Heart left ventricle (tissue), 16 donors: Measurements from ENCODE around the gene UBL4A. TPM values are rescaled to one million over a fixed set of nuclear protein-coding genes. Genes with fewer than 3 reads are reported as not detected.

ENCODE experiments used
- ATAC-seq, 4 donors: fragments of 200-7000 bp; cut with Tn5 transposase; one replicate each; pipeline ENCODE4 v1.9.1; 2020 to 2022; ENCODE audit warnings: moderate library complexity in 4 of 4, mild to moderate bottlenecking in 3 of 4, moderate number of reproducible peaks in 1 of 4
- DNase-seq, 5 donors: peaks; one replicate each; pipeline ENCODE4 v3.0.0-alpha.2; 2020
- H3K27ac ChIP-seq, 12 donors: fragments of 200-600 bp; sonication (generic) in 4 of 12; one replicate each; pipeline versions ENCODE4 v1.5.0 to v1.8.0; 2016 to 2022; ENCODE audit warnings: mild to moderate bottlenecking in 2 of 12
- H3K27me3 ChIP-seq, 9 donors: fragments of 200-600 bp; sonication (generic) in 2 of 9; one replicate each; pipeline versions ENCODE4 v1.5.1 to v1.8.0; 2016 to 2022; ENCODE audit warnings: mild to moderate bottlenecking in 3 of 9
- H3K36me3 ChIP-seq, 9 donors: fragments of 200-600 bp; sonication (generic) in 2 of 9; one replicate each; pipeline versions ENCODE4 v1.5.0 to v1.8.0; 2018 to 2022; ENCODE audit warnings: mild to moderate bottlenecking in 2 of 9
- H3K4me1 ChIP-seq, 12 donors: fragments of 200-600 bp; sonication (generic) in 4 of 12; one replicate each; pipeline versions ENCODE4 v1.5.0 to v1.8.0; 2016 to 2022; ENCODE audit warnings: mild to moderate bottlenecking in 3 of 12
- H3K4me3 ChIP-seq, 12 donors: fragments of 200-600 bp; sonication (generic) in 4 of 12; one replicate each; pipeline versions ENCODE4 v1.5.0 to v1.8.0; 2017 to 2022; ENCODE audit warnings: mild to moderate bottlenecking in 9 of 12, moderate library complexity in 4 of 12
- H3K9me3 ChIP-seq, 12 donors: fragments of 200-600 bp; sonication (generic) in 4 of 12; one replicate each; pipeline versions ENCODE4 v1.5.0 to v1.8.0; 2016 to 2022; ENCODE audit warnings: mild to moderate bottlenecking in 1 of 12
- POLR2A ChIP-seq, 2 donors: fragments of 450-650 bp; IDR thresholded peaks; one replicate each; pipeline ENCODE4 v1.6.1; 2017; ENCODE audit warnings: antibody characterized with exemption in 2 of 2, mild to moderate bottlenecking in 2 of 2, moderate library complexity in 2 of 2
- WGBS, 4 donors: extraction: QIAGEN DNeasy Blood & Tissue Kit in 2 of 4; methylation state at CpG; one replicate each; pipeline versions ENCODE4 v1.1.5 to v1.1.7; 2013 to 2018; 5-methylcytosine and 5-hydroxymethylcytosine counted together
- intact Hi-C, 10 donors: fragments of 100-400 bp; cut with DNase I; formaldehyde crosslinking; loops; one replicate each; pipeline versions ENCODE4 v1.11.1 to v1.14.2; 2022
- polyA plus RNA-seq, 2 donors: library from polyadenylated mRNA; stranded (reverse); fragments of 200-250 nt; gene quantifications; one replicate each; pipeline ENCODE4 v1.2.3, GENCODE V29; 2013
- total RNA-seq, 9 donors: library from RNA; depleted of rRNA in 2 of 9; stranded (reverse); fragments of >200 nt in 2 of 9; fragmentation: NEBNext Ultra II Directional in 3 of 9; extraction: Animal tissue kit (Norgen Biotek cat#: 25700) in 3 of 9; gene quantifications; one replicate each; pipeline versions ENCODE4 v1.1.0 to v1.2.4, GENCODE V29; 2016 to 2023
- TF ChIP-seq, protein P1 (sequence below), 12 donors: fragments of 200-600 bp; sonication (generic) in 4 of 12; IDR thresholded peaks; one replicate each; pipeline versions ENCODE4 v1.5.0 to v1.8.0; 2018 to 2022; ENCODE audit warnings: antibody characterized with exemption in 12 of 12, mild to moderate bottlenecking in 5 of 12
- donor health status: ischemic (EF 13 %, LVEDD 7.1; RV severe dilation, severe dysfunction).
- donor health status: healthy with polysubstance abuse.
- donor health status: DM: no; HTN: yes; CAD: no.
- donor health status: DM: no; HTN: no; CAD: no.
- donor health status: ischemic (EF 25% LVEDD 6.9; RV normal size, moderate dysfunction).
- donor health status: ischemic (EF 25% LVEDD 5.7; RV mildly dilated, moderate dysfunction).
- donor health status: healthy.
- donor health status: DM: yes; HTN: yes; CAD: no.
- donor health status: ischemic (EF 35%, LVEDD 5.7; RV mildly dilated, moderate dysfunction).
- donor health status: nonischemic (EF 11% LVEDD 7.7; RV severe dilation, severe dysfunction).
- donor health status: DM: yes; HTN: yes; CAD: no.
- donor health status: PGD.
- donor health status: ischemic (EF 29% LVEDD 5.4; RV normal size, mild dysfunction).
- donor health status: nonischemic (EF 23%, LVEDD 6.1; RV moderate dilation, normal function).

The UBL4A gene
- total and polyA plus RNA-seq, 11 donors: 34.6 to 92.8 (median 53.7) TPM

- H3K27me3 ChIP-seq: no peaks in the 10 kb centered on the region
- TF ChIP-seq, protein P1, sequence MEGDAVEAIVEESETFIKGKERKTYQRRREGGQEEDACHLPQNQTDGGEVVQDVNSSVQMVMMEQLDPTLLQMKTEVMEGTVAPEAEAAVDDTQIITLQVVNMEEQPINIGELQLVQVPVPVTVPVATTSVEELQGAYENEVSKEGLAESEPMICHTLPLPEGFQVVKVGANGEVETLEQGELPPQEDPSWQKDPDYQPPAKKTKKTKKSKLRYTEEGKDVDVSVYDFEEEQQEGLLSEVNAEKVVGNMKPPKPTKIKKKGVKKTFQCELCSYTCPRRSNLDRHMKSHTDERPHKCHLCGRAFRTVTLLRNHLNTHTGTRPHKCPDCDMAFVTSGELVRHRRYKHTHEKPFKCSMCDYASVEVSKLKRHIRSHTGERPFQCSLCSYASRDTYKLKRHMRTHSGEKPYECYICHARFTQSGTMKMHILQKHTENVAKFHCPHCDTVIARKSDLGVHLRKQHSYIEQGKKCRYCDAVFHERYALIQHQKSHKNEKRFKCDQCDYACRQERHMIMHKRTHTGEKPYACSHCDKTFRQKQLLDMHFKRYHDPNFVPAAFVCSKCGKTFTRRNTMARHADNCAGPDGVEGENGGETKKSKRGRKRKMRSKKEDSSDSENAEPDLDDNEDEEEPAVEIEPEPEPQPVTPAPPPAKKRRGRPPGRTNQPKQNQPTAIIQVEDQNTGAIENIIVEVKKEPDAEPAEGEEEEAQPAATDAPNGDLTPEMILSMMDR (IDR thresholded peaks at IDR 0.05): no peak
- TF ChIP-seq POLR2A (IDR thresholded peaks at IDR 0.05): no peak
- 79 to 95% (median 89%) methylated on average over 10 to 14 of the region's 14 CpGs for WGBS, 4 donors
- H3K9me3 ChIP-seq: no peaks in the 10 kb centered on the region
- intact Hi-C loops: no loop called here
- no peak overlapping the region for H3K4me3 ChIP-seq
- peak in 1 of 5 donors; percentile 26 for DNase-seq
- no peak for ATAC-seq
- no peak overlapping the region for H3K27ac ChIP-seq
- H3K4me1 ChIP-seq: no peaks in the 10 kb centered on the region
- peaks cover 0 to 55% (median 4%) of the 10 kb centered on the region in 9 donors for H3K36me3 ChIP-seq
Measured at GRCh38 chrX:154465601-154466000, 20.8 kb downstream of the UBL4A start.

DNA sequence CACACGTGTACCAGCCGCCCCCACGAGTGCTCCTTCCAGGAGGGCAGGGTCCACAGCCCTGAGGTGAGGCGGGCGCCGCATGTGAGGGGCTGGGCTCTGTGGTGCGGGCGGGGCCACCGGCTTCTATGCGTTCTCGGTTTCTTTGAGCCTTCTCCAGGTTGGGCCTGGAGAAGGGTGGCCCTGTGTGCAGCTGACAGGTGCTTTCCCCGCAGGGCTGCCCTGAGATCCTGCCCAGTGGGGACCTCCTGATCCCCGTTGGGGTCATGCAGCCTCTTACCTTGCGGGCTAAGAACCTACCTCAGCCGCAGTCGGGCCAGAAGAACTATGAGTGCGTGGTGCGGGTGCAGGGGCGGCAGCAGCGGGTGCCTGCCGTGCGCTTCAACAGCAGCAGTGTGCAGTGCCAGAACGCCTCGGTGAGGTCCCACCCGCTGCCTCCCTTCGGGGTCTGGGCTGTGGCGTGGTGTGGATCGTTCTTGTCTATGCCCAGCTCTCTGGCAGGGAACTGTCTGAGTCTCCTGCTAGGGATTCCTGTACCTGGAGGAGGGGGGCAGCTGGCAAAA, 21.5 kb downstream of the UBL4A start:
- no peak overlapping the region for H3K27ac ChIP-seq
- peaks cover 0 to 2% (median 0%) of the 10 kb centered on the region in 12 donors for H3K4me1 ChIP-seq
- no peaks in the 10 kb centered on the region for H3K27me3 ChIP-seq
- no peak for TF ChIP-seq POLR2A (IDR thresholded peaks at IDR 0.05)
- TF ChIP-seq, protein P1 (IDR thresholded peaks at IDR 0.05): no peak
- ATAC-seq (no peak), DNase-seq (peak in 1 of 5 donors; percentile 30)
- H3K36me3 ChIP-seq: peaks cover 0 to 48% (median 4%) of the 10 kb centered on the region in 9 donors
- 90 to 95% (median 94%) methylated on average over 27 to 28 of the region's 28 CpGs for WGBS, 4 donors
- no peak overlapping the region for H3K4me3 ChIP-seq
- H3K9me3 ChIP-seq: no peaks in the 10 kb centered on the region
- intact Hi-C loops: no loop called here

DNA sequence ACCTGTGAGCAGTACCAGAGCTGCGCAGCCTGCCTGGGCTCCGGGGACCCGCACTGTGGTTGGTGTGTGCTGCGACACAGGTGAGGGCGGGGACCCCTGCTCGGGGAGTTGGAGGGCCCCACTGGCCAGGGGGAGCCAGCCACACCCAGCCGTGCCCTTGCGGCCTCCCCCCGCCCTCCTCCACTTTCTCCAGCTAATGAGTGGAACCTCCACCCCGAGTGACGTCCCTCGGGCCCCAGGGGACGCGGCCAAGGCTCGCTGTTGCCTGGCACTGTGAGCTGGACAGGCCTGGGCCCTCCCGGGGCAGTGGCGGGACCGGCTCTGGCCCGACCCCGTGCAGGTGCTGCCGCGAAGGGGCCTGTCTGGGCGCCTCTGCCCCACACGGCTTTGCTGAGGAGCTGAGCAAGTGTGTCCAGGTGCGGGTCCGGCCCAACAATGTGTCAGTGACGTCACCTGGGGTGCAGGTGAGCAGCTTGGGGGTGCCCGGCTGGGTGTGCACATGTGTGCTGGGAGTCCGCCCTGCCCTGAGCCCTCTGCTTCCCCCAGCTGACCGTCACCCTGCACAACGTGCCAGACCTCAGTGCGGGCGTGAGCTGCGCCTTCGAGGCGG, 22.7 kb downstream of the UBL4A start:
- Histone ChIP-seq H3K9me3 (no peaks in the 10 kb centered on the region), H3K27ac (no peak overlapping the region), H3K27me3 (no peaks in the 10 kb centered on the region), H3K36me3 (peaks cover 0 to 39% (median 4%) of the 10 kb centered on the region in 9 donors), H3K4me1 (peaks cover 0 to 10% (median 0%) of the 10 kb centered on the region in 12 donors), H3K4me3 (no peak overlapping the region)
- DNase-seq (peak in 1 of 5 donors; percentile 48), ATAC-seq (no peak)
- WGBS, 4 donors: 86 to 95% (median 91%) methylated on average over 19 to 36 of the region's 36 CpGs
- intact Hi-C loops: no loop called here
- TF ChIP-seq POLR2A (IDR thresholded peaks at IDR 0.05): no peak
- TF ChIP-seq, protein P1 (IDR thresholded peaks at IDR 0.05): no peak

DNA sequence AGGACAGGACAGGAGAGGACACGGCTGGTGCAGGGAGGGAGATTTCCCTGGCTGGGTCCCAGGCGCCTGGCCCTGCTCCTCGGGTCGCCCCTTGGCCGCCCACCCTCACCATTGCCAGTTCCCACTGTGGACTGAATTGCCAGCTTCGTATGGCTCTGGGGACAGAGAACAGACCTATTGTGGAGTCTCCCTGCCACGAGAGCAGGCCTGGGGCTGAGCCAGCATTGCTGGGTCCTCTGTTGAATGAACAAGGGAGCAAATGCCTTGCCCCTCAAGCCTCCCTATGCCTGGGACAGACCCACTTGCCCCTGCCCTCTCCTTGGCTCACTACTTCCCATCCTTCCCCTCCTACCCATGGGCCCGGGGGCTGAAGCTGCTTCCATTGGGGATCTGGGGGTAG, 24.0 kb downstream of the UBL4A start:
- no peak for ATAC-seq
- H3K4me1 ChIP-seq: peaks cover 0 to 13% (median 0%) of the 10 kb centered on the region in 12 donors
- no peak overlapping the region for H3K4me3 ChIP-seq
- no peak for TF ChIP-seq POLR2A (IDR thresholded peaks at IDR 0.05)
- TF ChIP-seq, protein P1 (IDR thresholded peaks at IDR 0.05): no peak
- H3K9me3 ChIP-seq: no peaks in the 10 kb centered on the region
- peak in 1 of 5 donors; percentile 22 for DNase-seq
- H3K36me3 ChIP-seq: peaks cover 0 to 32% (median 3%) of the 10 kb centered on the region in 9 donors
- no peak overlapping the region for H3K27ac ChIP-seq
- H3K27me3 ChIP-seq: no peaks in the 10 kb centered on the region
- intact Hi-C loops: no loop called here
- 76 to 82% (median 78%) methylated on average over 8 of the region's 8 CpGs for WGBS, 4 donors
